Measurements from ENCODE around the gene SLC45A3.

The SLC45A3 gene

DNA sequence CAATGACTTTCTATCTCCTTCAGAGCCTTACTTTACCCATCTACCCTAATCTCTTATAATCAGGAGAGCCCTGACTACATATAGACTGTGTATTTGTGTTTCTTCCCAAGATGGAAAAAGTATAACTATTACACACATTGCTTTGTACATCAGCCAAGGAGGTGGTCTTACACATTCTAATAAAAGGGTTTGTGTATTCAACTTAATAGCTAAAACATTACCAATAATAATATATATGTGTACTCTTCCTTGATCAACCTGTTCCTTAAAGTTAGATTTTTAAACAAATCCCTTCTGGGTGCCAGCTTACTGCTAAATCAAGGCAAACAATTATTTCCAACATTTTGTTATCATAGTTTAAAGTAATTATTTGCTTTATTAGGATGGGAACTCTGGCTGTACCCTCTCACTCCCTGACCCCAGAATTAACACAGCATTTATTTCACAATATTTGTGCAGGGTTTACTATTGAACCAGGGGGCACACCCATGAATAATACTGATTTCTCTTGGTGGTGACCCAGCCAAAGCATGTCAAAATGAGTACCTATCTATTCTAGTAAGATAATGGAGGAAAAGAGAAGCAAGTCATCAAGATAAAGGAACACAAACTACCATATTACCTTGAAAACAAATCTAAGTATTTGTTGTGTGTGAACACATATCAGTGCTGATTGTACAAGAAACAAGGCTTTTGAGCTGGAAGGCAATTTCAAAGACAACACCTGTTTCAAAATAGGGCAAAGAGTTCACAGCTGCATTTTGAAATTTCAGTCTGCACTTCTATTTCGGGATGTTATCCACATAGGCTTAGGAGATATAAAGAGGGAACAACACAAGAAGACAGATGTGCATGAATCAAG lies 30.1 kb upstream of the SLC45A3 start:
- TF ChIP-seq, protein P1, sequence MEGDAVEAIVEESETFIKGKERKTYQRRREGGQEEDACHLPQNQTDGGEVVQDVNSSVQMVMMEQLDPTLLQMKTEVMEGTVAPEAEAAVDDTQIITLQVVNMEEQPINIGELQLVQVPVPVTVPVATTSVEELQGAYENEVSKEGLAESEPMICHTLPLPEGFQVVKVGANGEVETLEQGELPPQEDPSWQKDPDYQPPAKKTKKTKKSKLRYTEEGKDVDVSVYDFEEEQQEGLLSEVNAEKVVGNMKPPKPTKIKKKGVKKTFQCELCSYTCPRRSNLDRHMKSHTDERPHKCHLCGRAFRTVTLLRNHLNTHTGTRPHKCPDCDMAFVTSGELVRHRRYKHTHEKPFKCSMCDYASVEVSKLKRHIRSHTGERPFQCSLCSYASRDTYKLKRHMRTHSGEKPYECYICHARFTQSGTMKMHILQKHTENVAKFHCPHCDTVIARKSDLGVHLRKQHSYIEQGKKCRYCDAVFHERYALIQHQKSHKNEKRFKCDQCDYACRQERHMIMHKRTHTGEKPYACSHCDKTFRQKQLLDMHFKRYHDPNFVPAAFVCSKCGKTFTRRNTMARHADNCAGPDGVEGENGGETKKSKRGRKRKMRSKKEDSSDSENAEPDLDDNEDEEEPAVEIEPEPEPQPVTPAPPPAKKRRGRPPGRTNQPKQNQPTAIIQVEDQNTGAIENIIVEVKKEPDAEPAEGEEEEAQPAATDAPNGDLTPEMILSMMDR (IDR thresholded peaks at IDR 0.05; ENCODE audit: low read depth, low read length) = no peak
- DNase-seq = no peak
- H3K36me3 ChIP-seq = peaks cover 53% of the 10 kb centered on the region
- no peaks in the 10 kb centered on the region for H3K9me3 ChIP-seq
- no peak overlapping the region for H3K4me3 ChIP-seq (ENCODE audit: low read depth, low read length)
- no peaks in the 10 kb centered on the region for H3K4me1 ChIP-seq
- no peaks in the 10 kb centered on the region for H3K27me3 ChIP-seq

DNA sequence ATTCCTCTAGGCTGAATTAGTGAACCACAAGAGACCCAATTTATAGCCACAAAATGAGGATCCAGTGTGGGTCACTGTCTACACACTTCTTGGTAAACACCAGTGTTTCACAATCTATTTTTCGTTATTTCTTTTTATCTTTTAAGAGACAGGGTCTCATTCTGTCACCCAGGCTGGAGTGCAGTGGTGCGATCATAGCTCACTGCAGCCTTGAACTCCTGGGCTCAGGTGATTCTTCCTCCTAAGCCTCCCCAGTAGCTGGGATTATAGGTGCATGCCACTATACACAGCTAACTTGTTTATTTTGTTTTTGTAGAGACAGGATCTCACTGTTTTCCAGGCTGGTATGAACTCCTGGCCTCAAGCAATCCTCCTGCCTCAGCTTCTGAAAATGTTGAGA lies 29.3 kb upstream of the SLC45A3 start:
- H3K36me3 ChIP-seq = peaks cover 47% of the 10 kb centered on the region
- H3K4me1 ChIP-seq = no peaks in the 10 kb centered on the region
- DNase-seq = no peak
- TF ChIP-seq, protein P1 (IDR thresholded peaks at IDR 0.05; ENCODE audit: low read depth, low read length) = no peak
- no peaks in the 10 kb centered on the region for H3K27me3 ChIP-seq
- H3K4me3 ChIP-seq (ENCODE audit: low read depth, low read length) = no peak overlapping the region
- H3K9me3 ChIP-seq = no peaks in the 10 kb centered on the region

DNA sequence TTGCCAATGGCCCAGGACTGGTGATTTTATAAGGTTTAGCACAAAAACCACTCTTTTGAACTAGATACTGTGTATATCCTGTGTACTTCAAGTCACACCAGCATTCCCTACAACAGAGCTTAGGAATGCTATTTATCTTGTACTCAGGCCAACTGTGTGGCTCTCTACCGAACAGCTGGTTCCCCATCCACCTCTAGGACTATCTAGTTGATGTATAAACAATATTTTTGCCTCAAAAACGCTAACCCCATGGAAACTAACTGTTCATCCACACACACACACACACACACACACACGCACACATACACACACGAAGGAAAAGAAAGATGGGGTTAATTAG lies 28.7 kb upstream of the SLC45A3 start:
- no peak for DNase-seq
- Histone ChIP-seq H3K4me3 (ENCODE audit: low read depth, low read length) (no peak overlapping the region), H3K4me1 (no peaks in the 10 kb centered on the region), H3K36me3 (peaks cover 43% of the 10 kb centered on the region), H3K9me3 (no peaks in the 10 kb centered on the region), H3K27me3 (no peaks in the 10 kb centered on the region)
- TF ChIP-seq, protein P1 (IDR thresholded peaks at IDR 0.05; ENCODE audit: low read depth, low read length) = no peak

DNA sequence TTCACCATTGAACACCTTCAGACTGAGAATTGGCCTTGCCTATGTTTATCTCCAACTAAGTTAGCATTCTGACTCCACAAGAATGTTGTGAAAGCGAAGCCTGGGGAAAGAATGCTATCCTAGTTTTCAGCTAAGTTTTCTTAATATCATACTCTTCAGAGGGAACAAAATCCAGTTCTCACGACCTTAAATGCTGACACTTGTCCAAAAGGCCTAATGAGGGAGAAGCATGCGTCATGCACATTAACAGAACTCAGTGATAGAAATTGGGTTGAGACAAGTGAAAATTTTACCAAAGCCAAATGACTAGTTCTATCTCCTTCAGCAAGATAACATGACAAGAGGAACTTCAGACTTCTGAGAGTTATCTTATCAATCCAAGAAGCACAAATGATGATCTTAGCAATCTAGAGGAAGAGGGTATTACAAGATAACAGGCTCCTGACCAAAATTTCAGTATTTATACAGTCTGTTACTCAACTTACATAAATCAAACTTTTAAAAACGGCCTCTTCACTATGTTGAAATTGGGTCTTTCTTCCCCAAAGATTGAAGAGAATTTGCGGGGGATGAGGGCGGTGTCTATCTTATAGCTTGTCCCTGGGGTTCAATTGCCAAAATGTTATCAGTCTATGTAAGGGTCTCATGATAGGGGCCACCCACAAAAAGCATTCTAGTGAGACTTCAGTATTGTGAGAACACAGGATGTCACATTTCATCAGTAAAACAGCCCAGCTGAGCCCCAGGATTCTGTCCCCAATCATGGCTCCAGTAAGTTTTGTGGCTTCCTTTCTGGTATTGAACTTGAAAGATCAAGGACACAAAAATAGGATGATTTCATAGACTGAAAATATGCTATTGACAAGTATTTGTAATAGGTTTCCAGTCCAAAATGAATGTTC lies 26.5 kb upstream of the SLC45A3 start:
- H3K4me3 ChIP-seq (ENCODE audit: low read depth, low read length) = no peak overlapping the region
- no peak for DNase-seq
- TF ChIP-seq, protein P1 (IDR thresholded peaks at IDR 0.05; ENCODE audit: low read depth, low read length) = no peak
- H3K36me3 ChIP-seq = peaks cover 38% of the 10 kb centered on the region
- no peaks in the 10 kb centered on the region for H3K4me1 ChIP-seq
- H3K9me3 ChIP-seq = no peaks in the 10 kb centered on the region
- no peaks in the 10 kb centered on the region for H3K27me3 ChIP-seq

DNA sequence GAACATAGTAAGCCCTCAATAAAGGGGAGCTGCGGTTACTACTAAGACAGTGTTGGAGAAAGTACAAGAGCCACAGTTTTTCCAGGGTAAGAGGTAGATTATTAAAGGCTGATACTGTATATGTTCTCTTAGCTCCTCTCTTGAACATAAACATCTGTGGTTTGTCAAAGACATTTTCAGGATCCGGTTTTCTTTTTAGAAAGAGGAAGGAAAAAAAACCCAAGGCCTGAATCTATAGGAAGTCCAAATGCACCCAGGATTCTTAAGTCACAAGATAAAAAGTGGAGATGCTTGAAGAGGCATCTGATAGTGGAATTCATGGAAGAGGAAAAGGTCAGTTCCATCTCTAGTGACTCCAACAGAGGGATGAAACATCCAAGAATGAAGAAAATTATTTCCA lies 24.6 kb upstream of the SLC45A3 start:
- Histone ChIP-seq H3K9me3 (no peaks in the 10 kb centered on the region), H3K4me1 (no peaks in the 10 kb centered on the region), H3K4me3 (ENCODE audit: low read depth, low read length) (no peak overlapping the region), H3K36me3 (peaks cover 21% of the 10 kb centered on the region), H3K27me3 (no peaks in the 10 kb centered on the region)
- no peak for DNase-seq
- TF ChIP-seq, protein P1 (IDR thresholded peaks at IDR 0.05; ENCODE audit: low read depth, low read length) = no peak

All from BE2C (cell line).